AG08395 (cell line): ENCODE results near the gene PAK6.

Source experiments
- DNase-seq: peaks from one replicate; pipeline ENCODE4 v3.0.0; 2012; ENCODE audit warnings: mixed read lengths, low spot score

PAK6 gene

GRCh38 chr15:40276927-40277326, 38.1 kb downstream of the PAK6 start:
- no peak for DNase-seq

- DNase-seq: no peak
These were observed 38.6 kb downstream of the PAK6 start for GRCh38 chr15:40277471-40277870.

GRCh38 chr15:40278026-40278425, 39.2 kb downstream of the PAK6 start:
- DNase-seq: no peak

- peak; percentile 80 for DNase-seq
These were observed 40.7 kb downstream of the PAK6 start for GRCh38 chr15:40279437-40280141.

GRCh38 chr15:40280260-40281056, 41.6 kb downstream of the PAK6 start:
- DNase-seq: no peak

- no peak for DNase-seq
These were observed 42.4 kb downstream of the PAK6 start for GRCh38 chr15:40281057-40281800.

GRCh38 chr15:40281801-40282146, 42.9 kb downstream of the PAK6 start:
- DNase-seq: no peak

GRCh38 chr15:40282147-40282868, 43.4 kb downstream of the PAK6 start:
- peak; percentile 28 for DNase-seq

- DNase-seq: peak; percentile 31
These were observed 44.2 kb downstream of the PAK6 start, which contains the start of gene ANKRD63 for GRCh38 chr15:40282869-40283614. TSS of gene ANKRD63 (minus strand) at chr15:40283064. CDS start at chr15:40282586, 478 bp downstream.

GRCh38 chr15:40283615-40284300, 44.9 kb downstream of the PAK6 start:
- no peak for DNase-seq

GRCh38 chr15:40285151-40285550, 46.3 kb downstream of the PAK6 start:
- DNase-seq: peak; percentile 36

- peak; percentile 30 for DNase-seq
These were observed 46.7 kb downstream of the PAK6 start for GRCh38 chr15:40285554-40286011.

- no peak for DNase-seq
These were observed 47.2 kb downstream of the PAK6 start for GRCh38 chr15:40286061-40286532.

- no peak for DNase-seq
These were observed 47.9 kb downstream of the PAK6 start for GRCh38 chr15:40286794-40287193.

GRCh38 chr15:40287505-40287904, 48.6 kb downstream of the PAK6 start:
- no peak for DNase-seq

GRCh38 chr15:40287968-40288367, 49.1 kb downstream of the PAK6 start:
- no peak for DNase-seq

- no peak for DNase-seq
These were observed 50.4 kb downstream of the PAK6 start for GRCh38 chr15:40289140-40289775.

- no peak for DNase-seq
These were observed 51.7 kb downstream of the PAK6 start for GRCh38 chr15:40290545-40290917.

- DNase-seq: peak; percentile 74
These were observed 52.2 kb downstream of the PAK6 start for GRCh38 chr15:40290918-40291574.
